OCI-M2 (cell line): Measurements from ENCODE around the gene UBC.
"Not testable (repeated sequence)": the region's sequence is repeated elsewhere in the genome, so short reads cannot be mapped to it uniquely, and the experiment has no call there.

Source experiments
- DNase-seq: peaks from one replicate; lab custom pipeline; 2025; ENCODE audit not compliant: unreplicated experiment; lab: John Stamatoyannopoulos, UW

UBC gene

GRCh38 chr12:124915239-124916236 lies 1.1 kb upstream of the UBC start:
- DNase-seq: no peak

- DNase-seq: no peak
Observed at GRCh38 chr12:124913474-124914391, 717 bp downstream of the UBC start.

GRCh38 chr12:124912529-124913287 lies 1.7 kb downstream of the UBC start:
- not testable (repeated sequence) for DNase-seq

GRCh38 chr12:124911521-124911920 lies 2.9 kb downstream of the UBC start:
- DNase-seq: not testable (repeated sequence)

- DNase-seq: no peak
Observed at GRCh38 chr12:124910561-124911478, 3.6 kb downstream of the UBC start.

- DNase-seq: no peak
Observed at GRCh38 chr12:124909831-124910560, 4.5 kb downstream of the UBC start.

- DNase-seq: no peak
Observed at GRCh38 chr12:124906606-124907261, 7.7 kb downstream of the UBC start.

- no peak for DNase-seq
Observed at GRCh38 chr12:124904306-124905098, 9.9 kb downstream of the UBC start.

GRCh38 chr12:124902916-124903315 lies 11.5 kb downstream of the UBC start:
- no peak for DNase-seq

- no peak for DNase-seq
Observed at GRCh38 chr12:124901003-124901402, 13.4 kb downstream of the UBC start.

GRCh38 chr12:124900345-124900795 lies 14.1 kb downstream of the UBC start:
- DNase-seq: not testable (repeated sequence)

GRCh38 chr12:124898923-124899294 lies 15.5 kb downstream of the UBC start:
- DNase-seq: no peak

GRCh38 chr12:124898200-124898922 lies 16.1 kb downstream of the UBC start:
- DNase-seq: no peak

GRCh38 chr12:124896461-124896860 lies 18.0 kb downstream of the UBC start:
- DNase-seq: no peak

GRCh38 chr12:124893792-124894516 lies 20.5 kb downstream of the UBC start:
- no peak for DNase-seq

GRCh38 chr12:124888260-124888659 lies 26.2 kb downstream of the UBC start:
- no peak for DNase-seq
